Gastrocnemius medialis (tissue), 4 donors: Measurements from ENCODE around the gene NUF2. TPM values are rescaled to one million over a fixed set of nuclear protein-coding genes. Genes with fewer than 3 reads are reported as not detected.
"Not testable (repeated sequence)": the region's sequence is repeated elsewhere in the genome, so short reads cannot be mapped to it uniquely, and the experiment has no call there.

Source experiments
- ATAC-seq, 2 donors: fragments of 150-250 bp; one replicate each; pipeline ENCODE4 v1.9.1; 2016
- DNase-seq, 2 donors: peaks; one replicate each; pipeline ENCODE4 v3.0.0-alpha.2; 2019
- H3K27ac ChIP-seq, 4 donors: fragments of 200-600 bp; sonication (generic); 1 replicate in 1 of 4; 2 replicates in 3 of 4; pipeline ENCODE4 v1.5.1; 2016 to 2018; ENCODE audit warnings: mild to moderate bottlenecking in 2 of 4, moderate library complexity in 1 of 4
- H3K27me3 ChIP-seq, 3 donors: fragments of 200-600 bp; sonication (generic) in 2 of 3; 1 replicate in 1 of 3; 2 replicates in 2 of 3; pipeline versions ENCODE4 v1.5.1 to v1.6.0; 2016 to 2019; ENCODE audit warnings: mild to moderate bottlenecking in 1 of 3, moderate library complexity in 1 of 3
- H3K36me3 ChIP-seq, 2 donors: fragments of 200-600 bp; sonication (generic) in 1 of 2; one replicate each; pipeline ENCODE4 v1.5.1; 2017 to 2018
- H3K4me1 ChIP-seq, 2 donors: fragments of 200-600 bp; sonication (generic) in 1 of 2; one replicate each; pipeline ENCODE4 v1.5.1; 2016 to 2017; ENCODE audit warnings: mild to moderate bottlenecking in 2 of 2
- H3K4me3 ChIP-seq, 4 donors: fragments of 200-600 bp; sonication (generic) in 3 of 4; 1 replicate in 1 of 4; 2 replicates in 3 of 4; pipeline ENCODE4 v1.5.1; 2016 to 2019; ENCODE audit warnings: mild to moderate bottlenecking in 2 of 4
- H3K9me3 ChIP-seq, 3 donors: fragments of 200-600 bp; sonication (generic) in 2 of 3; 1 replicate in 1 of 3; 2 replicates in 2 of 3; pipeline ENCODE4 v1.5.1; 2016 to 2019
- POLR2A ChIP-seq, 2 donors: fragments of 450-650 bp; IDR thresholded peaks; one replicate each; pipeline ENCODE4 v1.6.1; 2017; ENCODE audit warnings: antibody characterized with exemption in 2 of 2, mild to moderate bottlenecking in 2 of 2, moderate library complexity in 2 of 2
- in situ Hi-C, 4 donors: fragments of 200-750 bp; cut with MboI; loops; one replicate each; pipeline versions ENCODE4 v1.15.0 to v1.8.0; 2017; ENCODE audit warnings: low sequenced_read_pairs in 4 of 4
- intact Hi-C: fragments of 100-400 bp; cut with DNase I; formaldehyde crosslinking; loops from one replicate; pipeline ENCODE4 v1.15.1; 2023; ENCODE audit warnings: low total_unique reads
- total RNA-seq, 4 donors: library from RNA; depleted of rRNA; stranded (reverse); fragments of >200 nt; gene quantifications; one replicate each; pipeline versions ENCODE4 v1.1.0 to v1.2.3, GENCODE V29; 2016
- TF ChIP-seq, protein P1 (sequence below), 5 experiments: fragments of 450-650 bp in 3 of 5; fragments of 200-600 bp in 2 of 5; sonication (generic) in 2 of 5; IDR thresholded peaks in 4 of 5; conservative IDR thresholded peaks in 1 of 5; 1 replicate in 4 of 5; 2 replicates in 1 of 5; pipeline ENCODE4 v1.5.1; 2016 to 2019; ENCODE audit warnings: antibody characterized with exemption in 5 of 5, mild to moderate bottlenecking in 3 of 5, moderate library complexity in 3 of 5

Gene NUF2
- not detected for total RNA-seq

DNA sequence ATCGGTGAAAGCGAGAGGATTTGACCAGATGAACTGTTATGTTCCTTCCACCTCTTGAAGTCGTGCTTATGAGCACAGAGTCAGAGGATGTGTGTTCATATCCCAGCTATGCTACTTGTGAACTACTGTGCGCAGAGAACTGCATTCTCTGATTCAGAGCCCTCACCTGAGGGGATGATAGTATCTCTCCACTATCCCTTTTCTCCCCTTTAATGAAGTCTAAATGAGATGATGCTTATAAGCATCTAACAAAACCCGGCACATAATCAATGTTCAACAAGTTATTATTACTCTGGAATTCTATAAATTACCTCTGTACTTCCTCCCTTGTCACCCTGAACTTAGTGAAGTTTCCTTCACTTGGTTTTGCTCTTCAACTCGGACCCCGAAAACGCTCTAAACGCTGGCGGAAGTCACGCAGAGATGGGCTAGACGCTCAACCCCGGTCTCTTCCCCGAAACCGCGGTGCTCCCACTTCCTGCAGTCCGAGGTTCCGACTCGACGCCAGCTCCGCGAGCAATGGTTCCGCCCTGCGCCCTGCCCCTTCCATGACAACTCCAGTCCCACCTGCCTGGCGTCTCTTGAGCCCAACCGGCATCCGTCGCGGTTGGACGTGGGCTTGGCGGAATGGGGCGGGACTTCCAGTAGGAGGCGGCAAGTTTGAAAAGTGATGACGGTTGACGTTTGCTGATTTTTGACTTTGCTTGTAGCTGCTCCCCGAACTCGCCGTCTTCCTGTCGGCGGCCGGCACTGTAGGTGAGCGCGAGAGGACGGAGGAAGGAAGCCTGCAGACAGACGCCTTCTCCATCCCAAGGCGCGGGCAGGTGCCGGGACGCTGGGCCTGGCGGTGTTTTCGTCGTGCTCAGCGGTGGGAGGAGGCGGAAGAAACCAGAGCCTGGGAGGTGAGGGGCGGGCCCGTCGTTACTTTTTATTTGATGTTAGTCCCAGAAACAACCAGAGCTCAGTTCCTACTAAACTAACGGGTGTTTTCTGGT, at the start of gene NUF2:
TSS of gene NUF2 (plus strand) at position 644 of the 995 bp plus-strand sequence. CDS start 4,098 bp downstream, outside the sequence.
- no peaks in the 10 kb centered on the region for H3K9me3 ChIP-seq
- ATAC-seq (peak; percentile 99), DNase-seq (peak; percentile 95 to 96)
- peaks cover 16 to 19% of the 10 kb centered on the region in 2 donors for H3K4me1 ChIP-seq
- H3K36me3 ChIP-seq, result peaks cover 0 to 15% of the 10 kb centered on the region in 2 donors
- intact Hi-C loops (loop anchor here (5.0 kb wide), 1 partner anchor 759 kb away; the partner anchor contains the start of gene UAP1), in situ Hi-C loops (loop anchor here in 2 of 4 donors (25.0 kb wide), 1 partner anchor 459 kb away; the partner anchor contains the start of gene CCDC190 (in 2 of the 2))
- peak in 1 of 2 donors; percentile 8 for TF ChIP-seq POLR2A (IDR thresholded peaks at IDR 0.05)
- TF ChIP-seq, protein P1, sequence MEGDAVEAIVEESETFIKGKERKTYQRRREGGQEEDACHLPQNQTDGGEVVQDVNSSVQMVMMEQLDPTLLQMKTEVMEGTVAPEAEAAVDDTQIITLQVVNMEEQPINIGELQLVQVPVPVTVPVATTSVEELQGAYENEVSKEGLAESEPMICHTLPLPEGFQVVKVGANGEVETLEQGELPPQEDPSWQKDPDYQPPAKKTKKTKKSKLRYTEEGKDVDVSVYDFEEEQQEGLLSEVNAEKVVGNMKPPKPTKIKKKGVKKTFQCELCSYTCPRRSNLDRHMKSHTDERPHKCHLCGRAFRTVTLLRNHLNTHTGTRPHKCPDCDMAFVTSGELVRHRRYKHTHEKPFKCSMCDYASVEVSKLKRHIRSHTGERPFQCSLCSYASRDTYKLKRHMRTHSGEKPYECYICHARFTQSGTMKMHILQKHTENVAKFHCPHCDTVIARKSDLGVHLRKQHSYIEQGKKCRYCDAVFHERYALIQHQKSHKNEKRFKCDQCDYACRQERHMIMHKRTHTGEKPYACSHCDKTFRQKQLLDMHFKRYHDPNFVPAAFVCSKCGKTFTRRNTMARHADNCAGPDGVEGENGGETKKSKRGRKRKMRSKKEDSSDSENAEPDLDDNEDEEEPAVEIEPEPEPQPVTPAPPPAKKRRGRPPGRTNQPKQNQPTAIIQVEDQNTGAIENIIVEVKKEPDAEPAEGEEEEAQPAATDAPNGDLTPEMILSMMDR (IDR thresholded peaks at IDR 0.05 in 4 of 5, conservative IDR thresholded peaks at IDR 0.05 in 1 of 5), result peak in 2 of 5 experiments; percentile 4 to 18
- no peaks in the 10 kb centered on the region for H3K27me3 ChIP-seq
- peak within 1 kb of the TSS; percentile 76 to 78 (median 78) for H3K4me3 ChIP-seq
- H3K27ac ChIP-seq, result peak within 1 kb of the TSS; percentile 69 to 76 (median 72)

DNA sequence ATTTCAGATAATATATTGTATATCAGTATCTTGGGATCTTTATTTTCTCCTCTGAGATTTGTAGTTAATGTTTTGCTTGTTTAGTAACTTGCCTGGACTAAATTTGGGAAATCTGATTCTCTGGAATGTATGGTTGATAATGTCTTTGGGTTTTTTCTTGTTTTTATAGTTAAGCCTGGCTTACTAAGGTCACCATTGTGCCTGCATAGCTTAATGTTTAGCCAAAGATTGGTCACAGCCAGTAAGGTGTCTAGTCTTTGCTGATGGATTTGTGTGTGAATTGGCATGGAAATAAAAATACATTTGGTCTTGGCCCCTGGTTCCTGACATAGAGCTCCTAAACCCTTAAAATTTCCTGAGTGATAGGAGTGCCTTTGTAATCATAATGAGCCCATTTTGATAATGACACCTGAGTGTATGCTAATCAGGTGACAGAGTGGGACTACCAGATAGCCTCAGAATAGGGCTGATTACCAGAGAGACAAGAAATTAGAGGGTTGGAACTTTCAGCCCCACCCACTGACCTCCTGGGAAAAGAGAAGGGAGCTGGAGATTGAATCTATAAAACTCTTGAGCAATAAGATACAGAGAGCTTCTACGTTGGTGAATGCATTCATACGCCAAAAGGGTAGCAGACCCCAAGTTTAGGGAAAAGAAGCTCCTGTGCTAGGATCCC, 47.9 kb upstream of the NUF2 start:
- no peak for DNase-seq
- H3K36me3 ChIP-seq, result no peaks in the 10 kb centered on the region
- H3K4me1 ChIP-seq, result no peaks in the 10 kb centered on the region
- intact Hi-C loops (no loop called here), in situ Hi-C loops (no loop called here)
- H3K4me3 ChIP-seq, result no peak overlapping the region
- H3K27me3 ChIP-seq, result no peaks in the 10 kb centered on the region
- peaks cover 0 to 3% (median 0%) of the 10 kb centered on the region in 3 donors for H3K9me3 ChIP-seq
- TF ChIP-seq, protein P1 (IDR thresholded peaks at IDR 0.05 in 4 of 5, conservative IDR thresholded peaks at IDR 0.05 in 1 of 5), result no peak
- no peak for TF ChIP-seq POLR2A (IDR thresholded peaks at IDR 0.05)
- no peak for ATAC-seq
- no peak overlapping the region for H3K27ac ChIP-seq

DNA sequence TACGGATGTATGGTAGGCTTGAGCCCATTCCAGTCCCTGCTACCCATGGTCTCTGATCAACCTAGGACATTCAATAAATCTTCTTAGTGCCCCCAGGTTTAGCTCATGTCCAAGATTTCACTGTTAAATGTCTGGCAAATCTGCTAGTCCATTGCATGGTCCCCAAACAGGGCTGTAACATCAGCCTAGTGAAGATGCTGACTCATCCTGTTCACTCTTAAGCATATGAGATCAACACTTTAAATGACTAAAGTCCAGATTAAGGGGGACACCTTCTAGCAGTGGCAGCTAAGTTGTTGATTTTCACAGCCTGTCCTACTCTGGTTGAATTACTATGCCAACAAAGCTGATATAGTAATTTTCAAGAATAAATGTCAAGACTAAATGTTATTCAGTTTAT, 46.5 kb upstream of the NUF2 start:
- Histone ChIP-seq H3K36me3 (no peaks in the 10 kb centered on the region), H3K9me3 (peaks cover 0 to 7% (median 0%) of the 10 kb centered on the region in 3 donors), H3K27me3 (no peaks in the 10 kb centered on the region), H3K4me3 (no peak overlapping the region), H3K4me1 (no peaks in the 10 kb centered on the region), H3K27ac (no peak overlapping the region)
- ATAC-seq (no peak), DNase-seq (no peak)
- intact Hi-C loops, result no loop called here
- no peak for TF ChIP-seq POLR2A (IDR thresholded peaks at IDR 0.05)
- TF ChIP-seq, protein P1 (IDR thresholded peaks at IDR 0.05 in 4 of 5, conservative IDR thresholded peaks at IDR 0.05 in 1 of 5), result no peak
- in situ Hi-C loops, result no loop called here

DNA sequence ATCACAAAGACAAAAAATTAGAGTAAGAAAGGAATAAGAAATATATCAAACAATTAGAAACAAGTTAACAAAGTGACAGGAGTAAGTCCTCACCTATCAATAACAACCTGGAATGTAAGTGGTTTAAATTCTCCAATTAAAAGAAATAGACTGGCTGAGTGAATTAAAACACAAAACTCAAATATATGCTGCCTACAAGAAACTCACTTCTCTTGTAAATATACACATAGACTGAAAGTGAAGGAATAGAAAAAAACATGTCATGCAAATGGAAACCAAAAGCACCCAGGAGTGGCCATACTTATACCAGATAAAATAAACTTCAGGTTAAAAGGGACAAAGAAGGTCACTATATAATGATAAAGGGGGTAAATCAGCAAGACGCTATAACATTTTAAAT, 43.2 kb upstream of the NUF2 start:
- H3K9me3 ChIP-seq, result peaks cover 0 to 7% (median 0%) of the 10 kb centered on the region in 3 donors
- H3K4me1 ChIP-seq, result no peaks in the 10 kb centered on the region
- no peak overlapping the region for H3K27ac ChIP-seq
- ATAC-seq, result no peak
- DNase-seq, result no peak
- TF ChIP-seq POLR2A (IDR thresholded peaks at IDR 0.05), result no peak
- TF ChIP-seq, protein P1 (IDR thresholded peaks at IDR 0.05 in 4 of 5, conservative IDR thresholded peaks at IDR 0.05 in 1 of 5), result no peak
- in situ Hi-C loops (no loop called here), intact Hi-C loops (no loop called here)
- H3K4me3 ChIP-seq, result no peak overlapping the region
- H3K27me3 ChIP-seq, result no peaks in the 10 kb centered on the region
- no peaks in the 10 kb centered on the region for H3K36me3 ChIP-seq

DNA sequence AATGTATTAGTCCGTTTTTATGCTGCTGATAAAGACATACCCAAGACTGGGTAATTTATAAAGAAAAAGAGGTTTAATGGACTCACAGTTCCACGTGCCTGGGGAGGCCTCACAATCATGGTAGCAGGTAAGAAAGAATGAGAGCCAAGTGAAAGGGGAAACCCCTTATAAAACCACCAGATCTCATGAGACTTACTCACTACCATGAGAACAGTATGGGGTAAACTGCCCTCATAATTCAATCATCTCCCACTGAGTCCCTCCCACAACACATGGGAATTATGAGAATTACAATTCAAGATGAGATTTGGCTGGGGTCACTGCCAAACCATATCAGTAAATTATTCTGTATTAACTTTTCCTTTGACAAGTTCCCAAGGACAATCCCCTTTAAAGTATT, 36.9 kb upstream of the NUF2 start:
- in situ Hi-C loops, intact Hi-C loops: not testable (repeated sequence)

More for the DNA sequence above, 36.9 kb upstream of the NUF2 start:
- not testable (repeated sequence) for H3K36me3 ChIP-seq, ATAC-seq, H3K4me1 ChIP-seq, H3K4me3 ChIP-seq, H3K27me3 ChIP-seq, H3K9me3 ChIP-seq, H3K27ac ChIP-seq, DNase-seq
